VCaP (cell line): ENCODE data around the gene NPPB.

Experiments used
- H3K27ac ChIP-seq: fragments of 450-650 bp; 2 replicates; pipeline ENCODE4 v1.5.1; 2017
- CTCF ChIP-seq: fragments of 450-650 bp; conservative IDR thresholded peaks from 2 replicates; pipeline ENCODE4 v1.5.1; 2017; ENCODE audit warnings: mild to moderate bottlenecking, moderate library complexity

The NPPB gene

GRCh38 chr1:11854519-11854918 lies 4.2 kb downstream of the NPPB start:
- no peak overlapping the region for H3K27ac ChIP-seq
- no peak for TF ChIP-seq CTCF

- TF ChIP-seq CTCF: no peak
- H3K27ac ChIP-seq: no peak overlapping the region
These were observed 7.6 kb downstream of the NPPB start for GRCh38 chr1:11851180-11851579.

GRCh38 chr1:11850156-11850555 lies 8.6 kb downstream of the NPPB start:
- no peak overlapping the region for H3K27ac ChIP-seq
- TF ChIP-seq CTCF: no peak

GRCh38 chr1:11848373-11848700 lies 10.4 kb downstream of the NPPB start:
- no peak for TF ChIP-seq CTCF
- no peak overlapping the region for H3K27ac ChIP-seq

GRCh38 chr1:11847667-11848372 lies 10.9 kb downstream of the NPPB start, which contains the start of gene NPPA:
Gene NPPA (minus strand): TSS chr1:11847783. CDS start chr1:11847684, 99 bp downstream.
- H3K27ac ChIP-seq: no peak within 1 kb of the TSS
- TF ChIP-seq CTCF: no peak

- no peak for TF ChIP-seq CTCF
- no peak overlapping the region for H3K27ac ChIP-seq
These were observed 13.0 kb downstream of the NPPB start for GRCh38 chr1:11845641-11846335.

GRCh38 chr1:11842154-11843041 lies 16.3 kb downstream of the NPPB start:
- TF ChIP-seq CTCF: no peak
- H3K27ac ChIP-seq: no peak overlapping the region
